Measurements from ENCODE around the gene ENG. TPM values are rescaled to one million over a fixed set of nuclear protein-coding genes. Genes with fewer than 3 reads are reported as not detected.
A peak's percentile ranks its signal among the peaks of the same experiment; 100 is the strongest.

ENG gene
- total RNA-seq, 1 experiment from 2014 or later = 29.9 TPM

DNA sequence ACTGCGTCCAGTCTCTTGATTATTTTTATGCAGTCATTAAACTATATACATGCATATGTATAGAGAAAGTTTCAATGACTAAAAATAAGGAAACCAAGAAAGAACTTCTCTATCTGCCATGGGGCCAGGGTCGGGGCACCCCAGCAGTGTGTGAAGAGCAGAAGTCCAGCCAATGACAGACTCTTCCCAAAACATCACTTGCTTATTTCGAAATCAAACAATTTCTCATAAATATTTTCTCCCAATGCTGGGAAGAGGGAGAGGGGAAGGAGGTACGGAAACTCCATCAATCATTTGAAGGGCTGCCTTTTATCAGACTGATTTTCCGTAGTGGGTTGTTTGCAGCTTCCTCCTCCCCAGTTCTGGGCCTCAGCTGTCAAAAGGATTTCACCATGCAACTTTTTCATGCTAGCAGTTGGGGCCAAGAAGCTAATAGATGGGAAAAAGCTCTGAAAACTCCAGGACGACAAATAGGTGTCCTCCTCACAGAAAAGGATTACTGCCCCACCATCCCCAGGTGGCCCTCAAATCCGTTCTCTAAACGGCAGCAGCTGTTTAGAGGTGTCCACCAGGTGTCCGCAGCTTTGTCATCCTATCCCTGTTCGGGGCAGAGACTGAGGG lies 52.4 kb downstream of the ENG start:
- POLR2A ChIA-PET (ENCODE audit: low non-redundant PET) = no interaction called here
- DNase-seq (ENCODE audit: low spot score) = peak; percentile 33

DNA sequence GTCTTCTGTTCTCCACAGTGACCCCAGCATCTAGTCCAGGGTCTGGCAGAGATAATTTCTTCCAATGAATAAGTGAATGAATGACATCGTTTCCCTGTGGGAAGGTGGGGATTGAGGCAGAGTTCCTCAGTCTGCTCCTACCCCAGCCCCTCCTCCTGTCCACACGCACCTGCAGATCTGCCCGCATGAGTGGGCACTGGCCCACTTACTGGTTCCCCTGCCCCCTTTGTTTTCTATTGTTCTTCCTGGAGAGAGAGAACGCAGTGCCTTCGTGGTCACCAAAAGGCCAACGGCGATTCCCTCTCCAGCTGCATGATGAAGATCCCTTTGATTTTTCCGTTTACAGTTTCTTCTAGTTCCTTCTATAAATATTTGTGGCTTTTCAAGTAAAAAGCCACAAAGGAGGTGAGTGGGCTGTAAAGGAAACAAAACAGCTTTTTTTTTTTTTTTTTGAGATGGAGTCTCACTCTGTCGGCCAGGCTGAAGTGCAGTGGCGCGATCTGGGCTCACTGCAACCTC lies 57.5 kb downstream of the ENG start:
- no peak for DNase-seq (ENCODE audit: low spot score)
- peaks cover 2% of the 10 kb centered on the region for H3K4me1 ChIP-seq (ENCODE audit: insufficient read depth, low read length, poor library complexity, severe bottlenecking)
- no TSS peak for BruUV-seq (replicated peaks)
- H3K36me3 ChIP-seq (ENCODE audit: insufficient read depth, low read length, poor library complexity, severe bottlenecking) = peaks cover 8% of the 10 kb centered on the region
- no peaks in the 10 kb centered on the region for H3K27me3 ChIP-seq (replicated peaks; ENCODE audit: insufficient read depth, low read depth, low read length, poor library complexity)
- intact Hi-C loops (cut with micrococcal nuclease; ENCODE audit: unreplicated experiment) = no loop called here
- ChIA-PET CTCF (no interaction called here), POLR2A (ENCODE audit: low non-redundant PET) (no interaction called here)
- TF ChIP-seq, protein P1, sequence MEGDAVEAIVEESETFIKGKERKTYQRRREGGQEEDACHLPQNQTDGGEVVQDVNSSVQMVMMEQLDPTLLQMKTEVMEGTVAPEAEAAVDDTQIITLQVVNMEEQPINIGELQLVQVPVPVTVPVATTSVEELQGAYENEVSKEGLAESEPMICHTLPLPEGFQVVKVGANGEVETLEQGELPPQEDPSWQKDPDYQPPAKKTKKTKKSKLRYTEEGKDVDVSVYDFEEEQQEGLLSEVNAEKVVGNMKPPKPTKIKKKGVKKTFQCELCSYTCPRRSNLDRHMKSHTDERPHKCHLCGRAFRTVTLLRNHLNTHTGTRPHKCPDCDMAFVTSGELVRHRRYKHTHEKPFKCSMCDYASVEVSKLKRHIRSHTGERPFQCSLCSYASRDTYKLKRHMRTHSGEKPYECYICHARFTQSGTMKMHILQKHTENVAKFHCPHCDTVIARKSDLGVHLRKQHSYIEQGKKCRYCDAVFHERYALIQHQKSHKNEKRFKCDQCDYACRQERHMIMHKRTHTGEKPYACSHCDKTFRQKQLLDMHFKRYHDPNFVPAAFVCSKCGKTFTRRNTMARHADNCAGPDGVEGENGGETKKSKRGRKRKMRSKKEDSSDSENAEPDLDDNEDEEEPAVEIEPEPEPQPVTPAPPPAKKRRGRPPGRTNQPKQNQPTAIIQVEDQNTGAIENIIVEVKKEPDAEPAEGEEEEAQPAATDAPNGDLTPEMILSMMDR (conservative IDR thresholded peaks at IDR 0.05; ENCODE audit: low read depth, low read length) = no peak
- no peak for TF ChIP-seq EZH2 (IDR thresholded peaks at IDR 0.05; ENCODE audit: borderline replicate concordance, low read depth, low read length, poor library complexity, severe bottlenecking)
- no peak overlapping the region for H3K27ac ChIP-seq (ENCODE audit: low read depth, low read length, poor library complexity, severe bottlenecking)
- H3K9me3 ChIP-seq (ENCODE audit: low read depth, low read length, poor library complexity, severe bottlenecking) = no peaks in the 10 kb centered on the region
- H3K4me3 ChIP-seq (ENCODE audit: low read depth, low read length, poor library complexity, severe bottlenecking) = no peak overlapping the region

More for the DNA sequence above, 52.4 kb downstream of the ENG start:
- CTCF ChIA-PET = no interaction called here
- intact Hi-C loops (cut with micrococcal nuclease; ENCODE audit: unreplicated experiment) = loop anchor here (5.0 kb wide), 1 partner anchor 115 kb away; the partner anchor contains the start of gene ST6GALNAC4
- BruUV-seq (replicated peaks) = no TSS peak
- no peak for TF ChIP-seq EZH2 (IDR thresholded peaks at IDR 0.05; ENCODE audit: borderline replicate concordance, low read depth, low read length, poor library complexity, severe bottlenecking)
- TF ChIP-seq, protein P1 (conservative IDR thresholded peaks at IDR 0.05; ENCODE audit: low read depth, low read length) = no peak
- Histone ChIP-seq H3K4me1 (ENCODE audit: insufficient read depth, low read length, poor library complexity, severe bottlenecking) (peaks cover 14% of the 10 kb centered on the region), H3K27ac (ENCODE audit: low read depth, low read length, poor library complexity, severe bottlenecking) (peak overlapping the region; percentile 96), H3K4me3 (ENCODE audit: low read depth, low read length, poor library complexity, severe bottlenecking) (peak overlapping the region; percentile 97), H3K36me3 (ENCODE audit: insufficient read depth, low read length, poor library complexity, severe bottlenecking) (peaks cover 7% of the 10 kb centered on the region), H3K27me3 (replicated peaks; ENCODE audit: insufficient read depth, low read depth, low read length, poor library complexity) (no peaks in the 10 kb centered on the region), H3K9me3 (ENCODE audit: low read depth, low read length, poor library complexity, severe bottlenecking) (no peaks in the 10 kb centered on the region)

DNA sequence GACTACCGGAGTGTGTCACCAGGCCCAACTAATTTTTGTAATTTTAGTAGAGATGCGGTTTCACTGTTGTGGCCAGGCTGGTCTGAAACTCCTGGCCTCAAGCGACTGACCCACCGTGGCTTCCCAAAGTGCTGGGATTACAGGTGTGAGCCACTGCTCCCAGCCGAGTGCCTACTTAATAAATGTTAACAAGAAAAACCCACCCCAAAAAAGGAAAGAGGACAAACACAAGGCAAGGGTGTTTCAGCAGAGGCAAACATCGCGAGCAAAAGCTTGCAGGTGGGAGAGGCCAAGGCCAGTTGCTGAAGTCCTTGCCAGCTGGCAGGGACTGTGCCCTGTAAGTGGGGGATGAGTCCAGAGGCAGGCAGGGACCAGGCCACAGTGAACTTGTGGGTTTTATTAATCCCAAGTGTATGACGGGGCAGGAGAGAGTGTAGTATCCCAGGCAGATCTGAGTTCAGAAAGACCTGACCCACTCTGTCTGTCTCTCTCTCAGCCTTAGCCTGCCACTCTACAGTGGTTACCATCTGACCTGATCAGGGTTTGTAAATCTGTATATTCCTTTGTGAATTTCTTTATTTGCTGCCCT lies 58.1 kb downstream of the ENG start:
- Histone ChIP-seq H3K36me3 (ENCODE audit: insufficient read depth, low read length, poor library complexity, severe bottlenecking) (peaks cover 13% of the 10 kb centered on the region), H3K4me1 (ENCODE audit: insufficient read depth, low read length, poor library complexity, severe bottlenecking) (no peaks in the 10 kb centered on the region), H3K4me3 (ENCODE audit: low read depth, low read length, poor library complexity, severe bottlenecking) (no peak overlapping the region), H3K27me3 (replicated peaks; ENCODE audit: insufficient read depth, low read depth, low read length, poor library complexity) (no peaks in the 10 kb centered on the region), H3K9me3 (ENCODE audit: low read depth, low read length, poor library complexity, severe bottlenecking) (no peaks in the 10 kb centered on the region), H3K27ac (ENCODE audit: low read depth, low read length, poor library complexity, severe bottlenecking) (no peak overlapping the region)
- CTCF ChIA-PET = no interaction called here
- intact Hi-C loops (cut with micrococcal nuclease; ENCODE audit: unreplicated experiment) = no loop called here
- no peak for TF ChIP-seq EZH2 (IDR thresholded peaks at IDR 0.05; ENCODE audit: borderline replicate concordance, low read depth, low read length, poor library complexity, severe bottlenecking)
- TF ChIP-seq, protein P1 (conservative IDR thresholded peaks at IDR 0.05; ENCODE audit: low read depth, low read length) = no peak
- BruUV-seq (replicated peaks) = no TSS peak
- POLR2A ChIA-PET (ENCODE audit: low non-redundant PET) = no interaction called here
- DNase-seq (ENCODE audit: low spot score) = no peak

Measured in A673 (cell line).